ENCODE data around the gene ATP5F1C. TPM values are rescaled to one million over a fixed set of nuclear protein-coding genes. Genes with fewer than 3 reads are reported as not detected.

Gene ATP5F1C
- total and polyA plus RNA-seq, 2 donors (not counting 3 experiments of a cell fraction or from before 2014, with no cell fraction given), result 184 to 290 TPM

- FAIRE-seq (peak; percentile 92), DNase-seq (ENCODE audit: low read depth, low spot score) (peak; percentile 85)
- peak within 1 kb of the TSS; percentile 72 for H3K9ac ChIP-seq (replicated peaks; ENCODE audit: extremely low read depth, insufficient read depth, low read length)
- H2AFZ ChIP-seq (ENCODE audit: low read depth, low read length), result peak within 1 kb of the TSS; percentile 89
- CTCF ChIA-PET, result interaction anchor here (0.9 to 2.9 kb wide), 10 partner anchors 9 to 1391 kb away, joined by 3 to 19 read pairs (median 6); partner anchors contain the start of genes ATP5F1C and KIN
- intact Hi-C loops (cut with micrococcal nuclease) (loop anchor here (1.0 to 5.0 kb wide), 2 partner anchors 30 to 234 kb away; partner anchors contain the start of genes ATP5F1C and GATA3), dilution Hi-C loops (cut with MboI; ENCODE audit: extremely low pct_ligation_motif_present, low sequenced_read_pairs) (no loop called here)
- H3K4me2 ChIP-seq (ENCODE audit: insufficient read depth, low read length), result peak within 1 kb of the TSS; percentile 96
- H4K20me1 ChIP-seq (replicated peaks; ENCODE audit: control insufficient read depth, extremely low read depth, insufficient read depth, low read length), result no peaks in the 10 kb centered on the region
- no peaks in the 10 kb centered on the region for H3K9me3 ChIP-seq (replicated peaks; ENCODE audit: control insufficient read depth, insufficient read depth, low read length)
- POLR2A ChIA-PET, result interaction anchor here (0.6 to 1.5 kb wide), 3 partner anchors 20 to 177 kb away, joined by 4 to 9 read pairs (median 5); partner anchors contain the start of genes ATP5F1C and KIN
- BruUV-seq (replicated peaks), result no TSS peak
- TF ChIP-seq MAX (IDR thresholded peaks at IDR 0.05; ENCODE audit: insufficient read depth, insufficient read length) (peak; percentile 7), FOS (IDR thresholded peaks at IDR 0.05; ENCODE audit: borderline replicate concordance, insufficient read depth, low read length) (no peak), POLR2AphosphoS5 (IDR thresholded peaks at IDR 0.05; ENCODE audit: insufficient read depth, low read depth, low read length) (peak; percentile 90), POLR2A (IDR thresholded peaks at IDR 0.05; ENCODE audit: low read depth, low read length) (peak; percentile 77)
- H3K36me3 ChIP-seq (ENCODE audit: control insufficient read depth in 2 of 2, extremely low read depth in 1 of 2, insufficient read depth in 2 of 2, low read length in 2 of 2), result no peaks in the 10 kb centered on the region
- H3K9me1 ChIP-seq (replicated peaks; ENCODE audit: control insufficient read depth, extremely low read depth, insufficient read depth, low read length), result no peaks in the 10 kb centered on the region
- H3K4me3 ChIP-seq (replicated peaks in 1 of 3; ENCODE audit: insufficient read depth in 1 of 3, low read depth in 1 of 3, low read length in 3 of 3), result peak within 1 kb of the TSS; percentile 70 to 99 (median 83)
- H3K79me2 ChIP-seq (ENCODE audit: control insufficient read depth, insufficient read depth, low read length), result peaks cover 16% of the 10 kb centered on the region
- H3K27ac ChIP-seq (ENCODE audit: insufficient read depth, low read depth, low read length), result peak within 1 kb of the TSS; percentile 6
- H3K4me1 ChIP-seq (ENCODE audit: control insufficient read depth, extremely low read depth, insufficient read depth, low read length), result peaks cover 4% of the 10 kb centered on the region
- H3K27me3 ChIP-seq (ENCODE audit: control insufficient read depth in 2 of 2, insufficient read depth in 2 of 2, low read length in 2 of 2), result peaks cover 5 to 7% of the 10 kb centered on the region in 2 experiments
Measured at GRCh38 chr10:7818295-7819120, 30.5 kb downstream of the ATP5F1C start, which contains the start of gene TAF3. TAF3 (plus strand) TSS chr10:7818505; CDS start chr10:7818710, 205 bp downstream.

- Histone ChIP-seq H3K36me3 (ENCODE audit: control insufficient read depth in 2 of 2, extremely low read depth in 1 of 2, insufficient read depth in 2 of 2, low read length in 2 of 2) (no peaks in the 10 kb centered on the region), H3K27ac (ENCODE audit: insufficient read depth, low read depth, low read length) (no peak overlapping the region), H3K9me1 (replicated peaks; ENCODE audit: control insufficient read depth, extremely low read depth, insufficient read depth, low read length) (no peaks in the 10 kb centered on the region), H3K79me2 (ENCODE audit: control insufficient read depth, insufficient read depth, low read length) (peaks cover 16% of the 10 kb centered on the region), H3K4me3 (replicated peaks in 1 of 3; ENCODE audit: insufficient read depth in 1 of 3, low read depth in 1 of 3, low read length in 3 of 3) (peak overlapping the region; percentile 70 to 99 (median 83)), H3K4me1 (ENCODE audit: control insufficient read depth, extremely low read depth, insufficient read depth, low read length) (peaks cover 4% of the 10 kb centered on the region), H4K20me1 (replicated peaks; ENCODE audit: control insufficient read depth, extremely low read depth, insufficient read depth, low read length) (no peaks in the 10 kb centered on the region), H3K4me2 (ENCODE audit: insufficient read depth, low read length) (peak overlapping the region; percentile 96), H3K27me3 (ENCODE audit: control insufficient read depth in 2 of 2, insufficient read depth in 2 of 2, low read length in 2 of 2) (peaks cover 5 to 7% of the 10 kb centered on the region in 2 experiments), H3K9me3 (replicated peaks; ENCODE audit: control insufficient read depth, insufficient read depth, low read length) (no peaks in the 10 kb centered on the region), H3K9ac (replicated peaks; ENCODE audit: extremely low read depth, insufficient read depth, low read length) (peak overlapping the region; percentile 72), H2AFZ (ENCODE audit: low read depth, low read length) (peak overlapping the region; percentile 89)
- intact Hi-C loops (cut with micrococcal nuclease), result loop anchor here (5.0 kb wide), 1 partner anchor 233 kb away; the partner anchor contains the start of gene GATA3
- ChIA-PET CTCF (interaction anchor here (0.9 to 2.9 kb wide), 7 partner anchors 9 to 1391 kb away, joined by 3 to 19 read pairs (median 6); partner anchors contain the start of genes ATP5F1C and KIN), POLR2A (interaction anchor here (0.6 to 1.5 kb wide), 2 partner anchors 31 to 1265 kb away, joined by 8 to 9 read pairs; partner anchors contain the start of genes ATP5F1C and KIN)
- TF ChIP-seq MAX (IDR thresholded peaks at IDR 0.05; ENCODE audit: insufficient read depth, insufficient read length), result no peak
- TF ChIP-seq CTCF (IDR thresholded peaks at IDR 0.05; ENCODE audit: extremely low read depth in 1 of 2, insufficient read depth in 1 of 2, low read depth in 1 of 2, low read length in 2 of 2), result peak; percentile 8 to 33
- BruUV-seq (replicated peaks), result no TSS peak
- DNase-seq (ENCODE audit: low read depth, low spot score) (peak; percentile 59), FAIRE-seq (peak; percentile 79)
- dilution Hi-C loops (cut with MboI; ENCODE audit: extremely low pct_ligation_motif_present, low sequenced_read_pairs), result no loop called here
Measured at GRCh38 chr10:7819121-7819460, 31.1 kb downstream of the ATP5F1C start.
